Osteocyte (in vitro differentiated cells): ENCODE results near the gene RAB27A. TPM values are rescaled to one million over a fixed set of nuclear protein-coding genes. Genes with fewer than 3 reads are reported as not detected.

ENCODE experiments used
- DNase-seq: peaks from one replicate; pipeline ENCODE4 v3.0.0; 2021; ENCODE audit warnings: mixed read lengths; ENCODE audit not compliant: unreplicated experiment; ENCODE audit errors: extremely low spot score
- H3K27ac Mint-ChIP-seq: one replicate; pipeline ENCODE4 v1.8.0; 2021; ENCODE audit warnings: mild to moderate bottlenecking, mixed read lengths; ENCODE audit not compliant: unreplicated experiment
- H3K27me3 Mint-ChIP-seq: one replicate; pipeline ENCODE4 v1.8.0; 2021; ENCODE audit warnings: mixed read lengths; ENCODE audit not compliant: unreplicated experiment
- H3K36me3 Mint-ChIP-seq: one replicate; pipeline ENCODE4 v1.8.0; 2021; ENCODE audit warnings: mixed read lengths; ENCODE audit not compliant: unreplicated experiment
- H3K4me1 Mint-ChIP-seq: one replicate; pipeline ENCODE4 v1.8.0; 2021; ENCODE audit warnings: mixed read lengths; ENCODE audit not compliant: unreplicated experiment
- H3K4me3 Mint-ChIP-seq: one replicate; pipeline ENCODE4 v1.8.0; 2021; ENCODE audit warnings: mild to moderate bottlenecking, moderate library complexity, mixed read lengths; ENCODE audit not compliant: unreplicated experiment
- H3K9me3 Mint-ChIP-seq: one replicate; pipeline ENCODE4 v1.8.0; 2021; ENCODE audit warnings: mixed read lengths; ENCODE audit not compliant: unreplicated experiment
- total RNA-seq: library from RNA; stranded (reverse); gene quantifications from 2 replicates; pipeline ENCODE4 v1.2.1, GENCODE V29; 2021
- TF ChIP-seq, protein P1 (sequence below): fragments of 200-600 bp; sonication (generic); IDR thresholded peaks from 2 replicates; pipeline ENCODE4 v1.5.0; 2021; ENCODE audit warnings: antibody characterized with exemption, mild to moderate bottlenecking, moderate library complexity

The RAB27A gene
- total RNA-seq, 1 donor from 2014 or later: 12.4 TPM

GRCh38 chr15:55230953-55231352 is 58.7 kb downstream of the RAB27A start:
- TF ChIP-seq, protein P1, sequence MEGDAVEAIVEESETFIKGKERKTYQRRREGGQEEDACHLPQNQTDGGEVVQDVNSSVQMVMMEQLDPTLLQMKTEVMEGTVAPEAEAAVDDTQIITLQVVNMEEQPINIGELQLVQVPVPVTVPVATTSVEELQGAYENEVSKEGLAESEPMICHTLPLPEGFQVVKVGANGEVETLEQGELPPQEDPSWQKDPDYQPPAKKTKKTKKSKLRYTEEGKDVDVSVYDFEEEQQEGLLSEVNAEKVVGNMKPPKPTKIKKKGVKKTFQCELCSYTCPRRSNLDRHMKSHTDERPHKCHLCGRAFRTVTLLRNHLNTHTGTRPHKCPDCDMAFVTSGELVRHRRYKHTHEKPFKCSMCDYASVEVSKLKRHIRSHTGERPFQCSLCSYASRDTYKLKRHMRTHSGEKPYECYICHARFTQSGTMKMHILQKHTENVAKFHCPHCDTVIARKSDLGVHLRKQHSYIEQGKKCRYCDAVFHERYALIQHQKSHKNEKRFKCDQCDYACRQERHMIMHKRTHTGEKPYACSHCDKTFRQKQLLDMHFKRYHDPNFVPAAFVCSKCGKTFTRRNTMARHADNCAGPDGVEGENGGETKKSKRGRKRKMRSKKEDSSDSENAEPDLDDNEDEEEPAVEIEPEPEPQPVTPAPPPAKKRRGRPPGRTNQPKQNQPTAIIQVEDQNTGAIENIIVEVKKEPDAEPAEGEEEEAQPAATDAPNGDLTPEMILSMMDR: no peak
- Mint-ChIP-seq H3K4me3 (no peak overlapping the region), H3K27ac (no peak overlapping the region), H3K27me3 (no peaks in the 10 kb centered on the region), H3K9me3 (no peaks in the 10 kb centered on the region), H3K4me1 (no peaks in the 10 kb centered on the region), H3K36me3 (peaks cover 4% of the 10 kb centered on the region)
- DNase-seq: no peak

DNA sequence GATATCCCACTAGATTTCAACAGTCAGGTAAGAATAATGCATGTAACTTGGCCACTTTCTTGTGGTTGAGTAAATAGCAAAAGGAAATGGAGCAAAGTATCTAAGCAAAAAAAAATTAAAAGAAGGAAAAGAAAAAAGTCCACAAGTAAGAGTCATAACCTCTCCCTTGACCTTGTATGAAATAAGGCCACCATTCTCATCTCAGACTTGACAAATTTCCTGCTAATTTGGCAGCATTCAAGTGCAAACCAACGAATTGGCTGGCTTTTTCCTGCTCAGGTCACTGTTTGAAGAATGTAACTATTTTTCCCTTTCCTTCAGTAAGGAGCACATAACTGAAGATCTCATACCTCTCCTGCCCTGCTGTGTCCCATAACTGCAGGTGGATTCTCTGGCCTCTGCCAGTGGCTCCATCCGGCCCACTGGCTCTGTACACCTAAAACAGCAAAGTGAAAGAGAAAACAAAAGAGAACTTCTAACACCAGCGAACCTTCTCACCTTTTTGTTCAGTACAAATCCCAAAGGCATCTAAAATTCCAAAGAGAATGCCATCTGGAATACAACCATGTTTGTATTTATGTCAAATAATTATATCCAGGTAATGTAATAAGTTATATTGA is 59.5 kb downstream of the RAB27A start:
- TF ChIP-seq, protein P1: no peak
- Mint-ChIP-seq H3K27me3 (no peaks in the 10 kb centered on the region), H3K9me3 (no peaks in the 10 kb centered on the region), H3K4me1 (no peaks in the 10 kb centered on the region), H3K4me3 (no peak overlapping the region), H3K27ac (no peak overlapping the region), H3K36me3 (peaks cover 8% of the 10 kb centered on the region)
- DNase-seq: no peak

DNA sequence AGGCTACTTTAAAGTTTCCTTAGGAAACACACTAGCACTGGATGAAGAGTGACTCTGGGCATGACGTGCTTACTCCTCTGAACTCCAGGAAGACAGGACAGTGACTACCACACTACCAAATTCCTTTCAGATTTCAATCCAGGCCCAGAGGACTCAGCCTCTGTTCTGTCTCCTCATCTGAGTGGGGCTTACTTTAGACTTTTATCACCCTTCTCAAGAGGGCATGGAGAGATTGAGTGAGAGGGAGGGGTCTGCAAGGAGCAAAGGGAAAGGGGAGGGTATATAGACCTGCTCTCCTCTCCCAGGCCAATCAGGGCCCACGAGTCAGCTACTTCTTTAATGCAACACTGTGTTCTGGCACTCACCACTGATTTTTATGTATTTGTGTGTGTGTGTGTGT is 63.5 kb downstream of the RAB27A start:
- Mint-ChIP-seq H3K4me3 (no peak overlapping the region), H3K27me3 (no peaks in the 10 kb centered on the region), H3K36me3 (peaks cover 5% of the 10 kb centered on the region), H3K4me1 (peaks cover 3% of the 10 kb centered on the region), H3K27ac (no peak overlapping the region), H3K9me3 (no peaks in the 10 kb centered on the region)
- TF ChIP-seq, protein P1: no peak
- DNase-seq: no peak

- Mint-ChIP-seq H3K4me1 (peaks cover 7% of the 10 kb centered on the region), H3K27ac (no peak overlapping the region), H3K9me3 (no peaks in the 10 kb centered on the region), H3K27me3 (no peaks in the 10 kb centered on the region), H3K4me3 (no peak overlapping the region), H3K36me3 (peaks cover 5% of the 10 kb centered on the region)
- DNase-seq: no peak
- TF ChIP-seq, protein P1: no peak
Measured at GRCh38 chr15:55224892-55225291, 64.7 kb downstream of the RAB27A start.

- TF ChIP-seq, protein P1: no peak
- peaks cover 7% of the 10 kb centered on the region for H3K4me1 Mint-ChIP-seq
- no peaks in the 10 kb centered on the region for H3K9me3 Mint-ChIP-seq
- no peak overlapping the region for H3K27ac Mint-ChIP-seq
- no peak overlapping the region for H3K4me3 Mint-ChIP-seq
- no peak for DNase-seq
- no peaks in the 10 kb centered on the region for H3K27me3 Mint-ChIP-seq
- H3K36me3 Mint-ChIP-seq: peaks cover 4% of the 10 kb centered on the region
Measured at GRCh38 chr15:55222588-55222987, 67.0 kb downstream of the RAB27A start.
